Suppressor macrophage (primary cell): ENCODE data around the gene RCE1.

Source experiments
- DNase-seq, 4 experiments: peaks; one replicate each; pipeline ENCODE4 v3.0.0-alpha.2; 2020 to 2022

RCE1 gene

DNA sequence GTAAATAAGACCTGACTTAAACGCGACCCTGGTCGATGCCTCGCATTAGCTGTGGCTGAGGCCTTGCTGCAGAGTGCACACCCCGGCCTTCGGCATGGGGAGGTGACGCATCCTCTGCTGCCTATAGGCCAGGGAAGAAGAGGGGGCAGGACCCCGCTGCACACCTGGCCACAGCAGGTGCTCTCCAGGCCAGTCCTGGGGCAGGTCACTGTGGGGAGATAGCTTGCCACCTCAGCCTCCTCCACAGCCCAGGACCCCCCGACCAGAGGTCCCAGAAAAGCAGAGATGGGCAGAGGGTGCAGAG, 26.3 kb downstream of the RCE1 start:
- DNase-seq: no peak

DNA sequence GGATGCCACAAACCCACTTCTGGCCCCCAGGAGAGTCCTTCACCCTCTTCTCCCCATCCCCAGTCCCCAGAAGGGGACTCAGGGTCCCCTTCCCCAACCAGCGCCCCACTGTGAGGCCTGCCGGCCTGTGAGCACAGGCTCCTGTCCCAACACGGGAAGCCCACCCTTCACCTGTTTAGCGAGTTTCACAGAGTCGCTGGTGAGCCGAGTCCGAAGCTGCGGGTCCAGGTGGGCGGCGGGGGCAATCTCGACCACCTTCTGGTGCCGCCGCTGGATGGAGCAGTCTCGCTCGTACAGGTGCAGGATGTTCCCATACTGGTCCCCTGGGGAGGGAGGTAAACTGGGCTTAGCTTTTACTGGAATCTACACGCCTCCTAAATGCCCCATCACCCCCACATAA, 26.9 kb downstream of the RCE1 start:
- DNase-seq: no peak

DNA sequence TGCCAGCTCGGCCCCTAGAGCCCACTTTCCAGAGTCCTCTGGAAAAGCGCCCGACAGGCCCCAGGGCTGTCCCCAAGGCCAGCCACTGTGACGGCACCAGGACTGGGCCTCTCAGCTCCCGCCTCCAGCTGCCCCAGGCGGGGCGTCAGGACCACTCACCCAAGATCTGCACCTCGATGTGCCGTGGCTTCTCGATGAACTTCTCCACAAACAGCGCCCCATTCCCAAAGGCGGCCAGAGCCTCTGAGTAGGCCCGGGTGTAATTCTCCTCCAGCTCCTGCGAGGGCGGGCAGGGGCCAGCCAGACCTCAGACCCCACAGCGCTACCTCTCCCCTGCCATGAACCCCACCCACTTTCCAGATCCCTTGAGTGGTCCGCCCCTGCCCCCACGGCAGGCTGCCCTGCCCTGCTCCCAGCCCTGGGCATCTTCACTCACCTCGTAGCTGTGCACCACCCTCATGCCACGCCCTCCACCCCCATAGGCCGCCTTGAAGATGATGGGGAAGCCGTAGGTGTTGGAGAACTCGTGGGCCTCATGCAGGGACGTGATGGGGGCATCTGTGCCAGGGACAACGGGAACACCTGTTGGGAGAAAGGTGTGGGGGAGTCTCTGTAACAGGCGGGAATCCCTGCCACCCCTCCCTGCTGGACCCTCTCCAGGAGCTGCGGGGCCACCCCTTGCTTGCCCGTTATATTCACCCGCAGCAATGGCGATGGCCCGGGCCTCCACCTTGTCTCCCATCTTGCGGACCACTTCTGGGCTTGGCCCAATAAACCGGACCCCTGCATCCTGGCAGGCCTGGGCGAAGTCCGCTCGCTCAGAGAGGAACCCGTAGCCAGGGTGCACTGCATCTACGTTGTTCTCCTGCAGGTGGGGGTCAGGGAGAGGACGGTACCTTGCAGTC, 27.6 kb downstream of the RCE1 start:
- no peak for DNase-seq

DNA sequence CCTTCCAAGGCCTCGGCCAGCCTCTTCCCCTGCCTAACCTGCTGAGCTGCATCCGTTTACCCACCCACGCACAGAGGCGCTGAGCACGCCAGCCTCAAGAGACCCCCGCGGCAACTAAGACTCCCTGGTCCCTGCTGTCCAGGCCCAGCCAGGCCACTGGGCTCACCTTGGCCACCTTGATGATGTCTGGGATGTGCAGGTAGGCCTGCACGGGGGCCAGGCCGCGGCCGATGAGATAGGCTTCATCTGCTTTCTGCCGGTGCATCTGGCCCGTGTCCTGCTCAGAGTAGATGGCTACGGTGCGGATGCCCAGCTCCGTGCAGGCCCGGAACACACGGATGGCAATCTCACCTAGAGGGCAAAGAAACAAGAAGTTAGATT, 28.3 kb downstream of the RCE1 start:
- DNase-seq: no peak

DNA sequence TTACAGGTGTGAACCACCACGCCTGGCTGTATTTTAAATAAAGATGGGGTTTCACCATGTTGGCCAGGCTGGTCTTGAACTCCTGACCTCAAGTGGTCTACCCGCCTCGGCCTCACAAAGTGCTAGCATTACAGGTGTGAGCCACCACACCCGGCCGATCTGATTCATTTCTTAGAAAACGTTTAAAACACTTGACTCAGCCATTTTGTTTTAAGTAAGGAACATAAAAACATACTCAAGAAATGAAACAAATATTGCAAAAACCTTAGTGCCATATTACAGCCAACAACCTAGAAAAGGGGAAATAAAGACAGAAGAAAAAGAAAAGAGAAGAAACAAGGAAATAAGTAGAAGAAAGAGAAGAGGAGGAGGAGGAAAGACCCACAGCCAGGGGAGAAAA, 31.0 kb downstream of the RCE1 start:
- DNase-seq: no peak

DNA sequence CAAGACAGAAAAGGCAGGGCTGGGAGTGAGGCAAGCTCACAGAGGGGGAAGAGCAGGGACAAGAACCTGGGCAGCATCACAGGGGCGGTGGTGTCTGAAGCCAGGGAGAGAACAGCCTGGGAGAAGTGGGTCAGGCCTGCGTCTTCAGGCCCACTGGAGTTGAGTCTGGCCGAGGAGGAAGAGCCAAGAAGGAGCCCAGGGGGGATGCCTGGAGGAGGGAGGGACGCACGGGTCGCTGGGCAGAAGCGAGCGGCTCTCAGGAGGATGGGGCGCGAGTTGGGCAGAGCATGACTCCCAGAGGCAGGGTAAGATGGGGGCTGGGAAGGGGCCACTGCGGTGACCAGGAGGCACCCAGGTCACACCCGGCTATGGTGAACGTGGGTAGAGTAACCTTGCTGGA, 32.1 kb downstream of the RCE1 start:
- DNase-seq: no peak

DNA sequence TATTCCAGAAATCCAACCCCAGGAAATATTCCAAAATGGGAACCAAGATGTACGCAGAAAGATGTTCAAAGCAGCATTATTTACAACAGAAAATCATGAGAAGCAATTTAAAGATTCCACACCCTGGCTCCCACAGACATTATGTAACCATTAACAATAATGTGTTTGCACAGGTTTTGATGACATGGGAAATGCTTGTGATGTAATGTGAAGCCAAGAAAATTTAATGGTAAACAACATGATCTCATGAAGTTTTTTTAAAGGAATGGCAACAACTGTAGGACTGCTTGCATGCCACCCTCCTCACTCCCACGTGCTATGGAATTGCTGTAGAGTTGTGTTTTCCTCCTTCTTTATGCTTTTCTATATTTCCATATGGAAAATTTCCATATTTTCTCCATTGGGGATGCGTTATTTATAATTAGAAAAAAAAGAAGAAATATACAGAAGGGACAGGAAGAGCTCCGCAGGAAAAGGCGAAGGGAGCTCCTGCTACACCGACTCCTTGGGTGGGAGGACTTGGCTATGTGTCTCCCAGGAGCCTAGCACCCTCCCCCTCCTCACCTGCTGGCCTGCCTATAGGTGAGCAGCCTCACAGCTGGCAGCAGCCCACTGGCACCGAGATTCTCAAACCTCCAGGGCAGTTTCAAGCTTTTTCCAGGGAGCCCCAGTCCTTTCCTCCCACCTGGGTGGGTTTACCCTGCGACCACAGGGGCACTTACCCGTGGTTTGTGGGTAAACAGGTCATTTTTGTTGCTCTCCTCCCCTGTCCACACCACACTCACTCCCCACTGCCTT, 34.5 kb downstream of the RCE1 start:
- DNase-seq: no peak

DNA sequence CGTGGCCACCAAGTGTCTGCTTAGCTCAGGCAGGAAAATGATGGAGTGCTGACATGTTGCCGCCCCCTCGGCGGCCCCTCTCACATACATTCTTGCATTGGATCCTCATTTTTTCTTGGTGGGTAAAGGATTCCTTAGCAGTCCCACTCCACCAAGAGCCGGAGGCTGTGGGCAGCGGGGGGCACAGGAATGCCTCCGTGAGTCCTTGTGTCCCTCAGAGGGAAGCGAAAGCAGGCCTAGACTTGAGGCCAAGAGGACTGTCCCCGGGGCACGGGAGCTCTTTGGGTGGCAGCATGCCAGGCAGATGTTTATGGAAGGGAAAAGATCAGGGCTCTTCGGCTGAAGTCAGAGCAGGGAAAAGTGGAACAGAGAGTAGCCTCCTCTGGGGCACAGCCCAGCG, 35.2 kb downstream of the RCE1 start:
- DNase-seq: no peak

DNA sequence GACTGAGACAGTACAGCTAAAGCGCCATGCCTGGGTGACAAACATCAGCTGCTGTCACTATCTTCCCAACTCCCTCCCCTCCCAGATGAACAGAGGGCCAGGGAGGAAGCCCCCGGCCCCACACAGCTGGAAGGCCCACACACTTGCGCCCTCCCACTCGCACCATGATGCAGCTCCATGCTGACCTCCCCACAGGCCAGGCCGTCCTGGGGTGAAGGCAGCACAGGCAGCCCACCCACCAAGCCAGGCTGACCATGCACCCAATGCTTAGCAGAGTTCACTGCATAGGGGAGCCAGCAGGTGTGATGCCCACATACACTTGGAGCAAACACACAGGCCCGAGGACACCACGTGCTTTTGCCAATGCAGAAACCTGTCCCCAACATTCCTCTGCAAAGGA, 35.8 kb downstream of the RCE1 start:
- DNase-seq: no peak

DNA sequence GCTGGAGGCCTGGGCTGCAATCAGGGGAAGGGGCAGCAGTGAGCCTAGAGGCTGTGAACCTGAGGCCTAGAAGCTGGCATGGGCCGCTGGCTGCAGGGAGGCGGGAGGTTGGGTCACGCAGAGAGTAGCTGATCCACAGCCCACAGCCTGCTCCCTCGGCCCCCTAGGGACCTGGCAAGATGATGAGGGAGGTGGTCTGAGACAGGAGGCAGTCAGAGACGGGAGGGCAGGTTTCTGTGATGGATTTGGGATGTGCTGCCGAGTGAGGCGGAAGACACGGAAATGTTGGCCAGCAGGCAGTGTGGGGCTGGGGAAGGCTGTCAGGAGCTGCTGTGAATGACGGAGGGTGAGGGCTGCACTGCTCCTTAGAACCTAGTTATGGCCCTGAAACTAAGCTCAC, 36.3 kb downstream of the RCE1 start:
- DNase-seq: no peak

DNA sequence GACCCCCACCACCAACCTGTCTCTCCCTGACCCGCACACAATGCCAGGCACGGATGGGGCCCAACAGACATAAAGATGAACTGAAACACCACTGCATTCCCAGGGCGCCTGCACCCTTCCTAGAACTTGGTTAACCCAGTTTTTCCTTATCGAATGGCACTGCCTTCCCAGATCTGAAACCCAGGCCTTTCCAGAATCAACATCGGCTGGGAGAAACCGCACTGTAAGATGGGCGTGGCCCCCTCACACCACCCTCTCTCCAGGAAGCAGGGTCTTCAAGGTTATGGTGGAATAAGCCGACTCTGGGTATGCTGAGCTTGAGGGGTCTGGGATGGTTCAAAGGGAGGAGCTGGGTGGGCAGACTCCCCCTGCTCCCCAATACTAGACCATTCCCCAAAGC, 36.8 kb downstream of the RCE1 start:
- no peak for DNase-seq

DNA sequence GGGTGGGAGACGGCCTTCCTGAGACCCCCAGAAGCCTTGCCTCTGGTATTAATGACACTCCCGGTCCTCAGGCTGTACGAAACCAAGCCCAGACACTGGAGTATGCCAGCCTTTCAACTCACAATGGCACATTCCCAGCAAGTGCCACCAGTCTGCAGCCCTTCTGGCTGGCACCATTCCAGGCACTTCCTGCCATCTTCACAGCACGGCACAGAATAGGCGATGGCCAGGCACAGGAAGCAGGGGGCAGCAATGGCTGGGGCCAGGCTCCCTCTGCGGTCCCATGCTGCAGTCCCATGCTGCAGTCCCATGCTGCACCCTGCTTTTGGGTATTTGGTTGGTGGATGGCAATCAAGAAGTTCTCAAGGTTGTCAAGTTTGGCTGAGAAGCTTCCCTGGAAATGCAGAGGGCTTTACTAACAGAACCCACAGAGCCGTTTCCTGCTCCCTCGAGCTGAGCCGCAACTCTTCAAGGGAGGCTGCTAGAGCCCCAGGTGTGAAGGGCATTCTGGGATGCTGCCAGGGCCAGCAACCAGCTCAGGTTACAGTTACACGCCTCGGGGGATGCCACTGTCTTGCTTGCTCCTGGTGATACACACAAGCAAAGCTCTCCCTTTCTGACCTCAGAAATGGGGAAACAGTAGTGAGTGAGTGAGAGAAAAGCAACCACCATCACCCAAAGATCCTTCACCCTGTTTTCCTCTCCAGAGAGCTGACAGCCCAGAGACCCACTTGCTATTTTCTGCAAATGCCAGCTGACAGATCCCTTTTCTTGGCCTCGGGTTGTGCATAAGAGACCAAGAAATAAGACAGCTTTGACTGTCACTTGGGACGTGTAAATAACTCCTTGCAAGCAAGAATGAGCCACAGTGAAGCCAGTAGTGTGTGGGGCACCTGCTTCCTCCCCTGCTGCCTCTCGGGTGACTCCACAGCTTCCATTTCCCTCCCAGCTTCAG, 37.5 kb downstream of the RCE1 start:
- peak in 3 of 4 experiments; percentile 31 to 51 (median 33) for DNase-seq

DNA sequence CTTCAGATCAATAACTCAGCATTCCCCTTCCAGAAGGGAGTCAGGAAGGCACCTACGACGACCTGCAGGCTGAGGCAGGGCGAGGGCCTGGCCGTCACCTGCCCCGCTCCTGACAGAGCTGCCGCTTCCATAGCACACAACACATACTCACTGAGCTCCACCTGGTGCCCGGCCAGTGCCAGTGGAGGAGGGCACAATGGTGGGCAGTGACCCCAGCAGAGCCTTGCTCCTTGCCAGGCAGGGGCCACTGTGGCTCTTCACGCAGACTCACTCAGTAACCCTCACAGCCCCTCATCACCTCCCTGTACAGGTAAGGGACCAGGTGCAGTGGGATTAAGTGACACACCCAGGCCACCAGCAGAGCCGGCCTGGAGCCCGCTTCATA, 38.2 kb downstream of the RCE1 start:
- DNase-seq: no peak

DNA sequence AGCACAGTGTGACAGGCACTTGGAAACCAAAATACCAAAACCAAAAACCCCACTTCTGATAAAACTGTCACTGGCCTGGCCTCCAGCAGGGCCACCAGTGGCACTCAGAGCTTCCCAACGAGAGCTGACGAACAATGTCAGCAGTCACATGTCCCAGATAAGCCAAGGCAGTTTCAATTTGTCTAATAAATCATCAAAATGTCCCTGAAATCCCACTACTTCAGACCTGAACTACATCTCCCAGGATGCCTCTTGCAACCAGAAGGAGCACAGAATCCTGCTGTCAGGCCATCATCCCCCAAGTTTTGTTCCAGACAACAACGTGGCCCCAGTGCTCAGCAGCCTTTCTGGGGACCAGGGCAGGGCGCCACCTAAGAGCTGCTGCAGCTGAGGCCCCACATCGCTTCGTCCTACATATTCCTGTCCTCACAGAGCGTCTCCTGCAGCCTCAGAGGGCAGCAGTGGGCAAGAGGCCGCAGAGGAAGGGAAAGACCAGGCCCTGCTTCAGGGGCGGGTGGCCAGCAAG, 38.7 kb downstream of the RCE1 start:
- DNase-seq: no peak

DNA sequence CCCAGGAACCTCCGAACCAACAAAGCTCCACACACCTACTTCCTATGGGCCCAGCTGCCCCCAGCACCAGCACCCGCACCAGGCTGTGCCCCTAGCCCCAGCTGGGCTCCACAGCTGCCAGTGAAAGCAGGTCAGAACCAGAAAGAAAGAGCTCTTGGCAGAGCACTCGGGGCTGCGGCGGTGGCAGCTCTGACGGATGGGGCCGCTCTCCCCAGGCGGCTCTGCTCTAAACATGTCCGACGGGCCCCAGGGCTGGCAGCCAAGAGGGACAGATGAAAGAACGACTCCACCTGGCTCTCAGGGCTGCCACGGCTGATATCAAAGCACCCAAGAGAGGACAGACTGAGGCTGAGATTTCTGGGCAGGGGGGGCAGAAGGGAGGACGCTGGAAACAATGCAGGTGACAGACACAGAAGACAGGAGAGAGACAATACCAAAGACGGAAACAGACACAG, 39.3 kb downstream of the RCE1 start:
- no peak for DNase-seq

DNA sequence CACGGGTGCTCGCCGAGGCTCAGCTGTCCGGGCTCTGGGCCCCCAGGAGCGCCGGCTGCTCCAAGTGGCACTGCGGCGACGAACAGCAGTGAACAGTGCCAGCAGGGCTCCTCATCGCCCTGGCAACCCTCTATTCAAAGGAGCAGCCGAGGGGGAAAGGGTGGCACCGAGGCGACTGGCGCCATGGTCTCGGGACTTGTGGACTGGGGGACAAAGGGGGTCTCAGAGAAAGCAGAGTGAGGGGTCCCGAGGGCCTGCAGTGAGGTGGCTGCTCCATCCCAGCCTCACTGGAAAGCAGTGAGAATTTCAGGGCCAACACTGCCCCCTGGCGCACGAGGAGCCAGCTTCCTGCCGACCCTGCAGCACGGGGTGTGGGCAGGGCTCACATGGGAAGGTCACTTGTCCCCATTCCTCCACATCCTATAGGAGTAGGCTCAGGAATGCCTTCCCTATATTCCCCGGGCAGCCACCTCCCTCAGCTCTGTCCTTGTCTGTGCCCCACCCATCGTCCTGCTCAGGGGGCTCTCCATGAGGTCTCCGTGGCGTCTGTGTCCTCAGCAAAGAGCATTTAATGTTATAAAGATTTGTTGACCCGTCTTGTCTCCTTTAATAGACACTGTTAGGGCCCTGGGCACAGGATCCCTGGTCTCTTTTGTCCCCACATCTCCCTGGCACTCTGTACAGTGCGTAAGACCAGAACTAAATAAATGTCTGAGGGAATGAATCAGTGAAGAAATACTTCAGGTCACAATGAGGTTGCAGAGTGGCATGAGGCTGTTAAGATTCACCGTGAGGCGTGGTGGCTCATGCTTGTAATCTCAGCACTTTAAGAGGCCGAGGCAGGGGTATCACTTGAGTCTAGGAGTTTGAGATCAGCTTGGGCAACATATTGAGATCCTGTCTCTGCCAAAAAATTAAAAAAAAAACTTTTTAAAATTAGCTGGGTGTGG, 40.0 kb downstream of the RCE1 start:
- peak; percentile 64 to 84 (median 69) for DNase-seq

DNA sequence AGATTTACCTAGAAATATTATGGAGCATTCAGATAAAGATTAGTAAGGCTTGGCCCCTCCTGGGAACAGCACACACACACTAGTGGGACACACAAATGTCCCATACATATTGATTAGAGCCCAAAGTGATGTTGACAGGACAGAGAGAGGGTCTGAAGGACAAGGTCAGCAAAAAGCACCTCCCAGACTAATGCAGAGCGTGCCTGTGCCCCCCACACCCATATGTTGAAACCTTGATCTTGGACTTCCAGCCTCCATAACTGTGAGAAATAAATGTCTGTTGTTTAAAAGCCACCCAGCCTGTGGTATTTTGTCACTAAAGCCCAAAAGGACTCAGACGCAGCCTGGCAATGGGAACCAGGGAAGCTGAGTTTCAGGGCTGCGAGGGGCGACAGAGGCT, 41.2 kb downstream of the RCE1 start:
- no peak for DNase-seq

DNA sequence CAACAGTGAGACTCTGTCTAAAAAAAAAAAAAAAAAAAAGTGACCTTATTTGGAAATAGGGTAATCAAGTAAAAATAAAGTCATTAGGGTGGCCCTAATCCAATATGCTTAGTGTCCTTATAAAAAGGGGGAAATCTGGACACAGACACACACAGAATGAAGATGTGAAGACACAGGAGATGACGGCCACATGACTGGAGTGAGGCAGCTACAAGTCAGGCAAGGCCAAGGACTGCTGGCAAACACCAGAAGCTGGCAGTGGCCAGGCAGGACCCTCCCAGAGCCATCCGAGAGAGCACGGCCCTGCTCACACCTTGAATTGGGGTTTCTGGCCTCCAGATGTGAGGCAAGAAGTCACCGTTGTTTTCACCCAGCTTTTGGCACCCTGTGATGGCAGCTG, 42.2 kb downstream of the RCE1 start:
- DNase-seq: no peak

DNA sequence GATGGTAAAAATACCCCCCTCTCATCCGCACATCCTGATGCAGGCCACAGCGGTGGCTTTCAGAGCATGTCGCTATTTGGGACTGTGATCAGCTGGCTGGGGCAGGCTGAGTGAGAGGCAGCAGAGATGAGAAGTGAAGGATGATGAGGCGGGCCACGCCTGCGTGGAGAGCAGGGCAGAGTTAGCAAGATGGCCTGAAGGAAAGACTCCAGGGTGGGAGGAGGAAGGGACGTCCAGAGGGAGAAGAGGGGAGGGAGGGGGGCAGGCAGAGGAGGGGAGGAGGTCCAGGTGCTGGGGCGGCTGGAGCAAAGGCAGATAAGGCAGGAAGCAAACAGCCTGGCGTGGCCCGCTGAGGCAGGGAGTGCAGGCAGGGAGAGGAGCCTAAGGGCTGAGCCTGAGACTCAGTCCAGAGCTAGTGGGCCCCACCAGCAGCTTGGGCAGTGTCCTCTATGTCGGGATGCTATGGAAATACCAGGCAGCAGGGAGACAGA, 42.8 kb downstream of the RCE1 start:
- no peak for DNase-seq

DNA sequence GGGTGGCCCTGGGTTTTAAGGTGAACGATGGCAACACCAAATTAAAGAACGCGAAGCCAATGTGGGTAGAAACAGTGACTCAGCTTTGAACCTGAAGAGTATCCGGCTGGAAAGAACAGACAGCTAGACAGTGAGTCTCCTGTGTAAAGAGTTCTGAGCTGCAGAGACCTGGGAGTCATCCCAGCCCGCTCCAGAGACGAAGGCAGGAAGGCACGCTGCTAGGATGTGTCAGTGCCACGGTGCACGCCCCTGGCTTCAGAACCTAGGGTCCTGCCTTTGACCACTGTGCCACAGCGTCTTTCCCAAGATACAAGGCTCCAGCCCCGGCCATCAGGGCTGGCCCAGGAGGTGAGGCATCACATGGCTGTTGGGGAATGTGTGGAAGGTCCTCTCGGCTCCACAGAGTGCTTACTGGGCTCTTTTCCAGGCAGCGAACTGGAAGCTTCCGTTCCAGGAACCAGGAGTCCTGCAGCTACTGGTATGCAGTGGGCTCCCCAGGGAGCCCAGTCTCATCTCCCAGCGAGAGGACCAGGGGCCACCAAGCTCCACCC, 43.5 kb downstream of the RCE1 start:
- DNase-seq: no peak

DNA sequence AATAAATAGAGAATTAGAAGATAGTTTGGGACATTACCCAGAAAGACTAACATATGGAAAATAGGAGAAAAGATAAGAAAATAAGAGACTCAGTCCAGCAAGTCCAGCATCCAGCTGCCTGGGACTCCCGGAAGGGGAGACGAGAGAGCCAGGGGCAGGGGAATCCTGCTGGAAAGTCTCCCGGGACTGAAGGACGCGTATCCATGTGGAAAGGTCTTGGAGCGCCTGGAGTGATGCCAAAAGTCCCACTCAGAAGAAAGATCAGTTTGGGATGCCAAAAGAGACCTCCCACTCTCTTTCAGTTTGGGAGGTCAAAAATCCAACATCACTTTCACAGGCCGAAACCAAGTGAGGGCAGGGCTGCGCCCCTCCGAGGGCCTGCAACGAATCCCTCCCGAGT, 44.3 kb downstream of the RCE1 start:
- no peak for DNase-seq
